Suprapubic skin (tissue), 4 donors: ENCODE results near the gene NNMT. TPM values are rescaled to one million over a fixed set of nuclear protein-coding genes. Genes with fewer than 3 reads are reported as not detected.

Experiments
- DNase-seq, 2 donors: peaks; one replicate each; pipeline ENCODE4 v3.0.0-alpha.2; 2019; ENCODE audit warnings: low spot score in 2 of 2
- H3K27ac ChIP-seq: fragments of 200-600 bp; sonication (generic); one replicate; pipeline ENCODE4 v1.5.1; 2019
- H3K27me3 ChIP-seq: fragments of 200-600 bp; sonication (generic); one replicate; pipeline ENCODE4 v1.5.1; 2019
- H3K36me3 ChIP-seq: fragments of 200-600 bp; sonication (generic); one replicate; pipeline ENCODE4 v1.5.1; 2019
- H3K4me1 ChIP-seq: fragments of 200-600 bp; sonication (generic); one replicate; pipeline ENCODE4 v1.5.1; 2019
- H3K4me3 ChIP-seq: fragments of 200-600 bp; sonication (generic); one replicate; pipeline ENCODE4 v1.5.1; 2019; ENCODE audit warnings: mild to moderate bottlenecking
- H3K9me3 ChIP-seq: fragments of 200-600 bp; sonication (generic); one replicate; pipeline ENCODE4 v1.5.1; 2019
- EP300 ChIP-seq: sonication (generic); formaldehyde crosslinking; IDR thresholded peaks from one replicate; pipeline ENCODE4 v1.6.1; 2017; ENCODE audit warnings: antibody characterized with exemption
- POLR2A ChIP-seq, 2 donors: fragments of 450-650 bp; IDR thresholded peaks; one replicate each; pipeline ENCODE4 v1.6.1; 2017; ENCODE audit warnings: antibody characterized with exemption in 2 of 2, mild to moderate bottlenecking in 2 of 2, moderate library complexity in 2 of 2
- POLR2AphosphoS5 ChIP-seq, 3 donors: sonication (generic); formaldehyde crosslinking; IDR thresholded peaks; one replicate each; pipeline ENCODE4 v1.6.1; 2017; ENCODE audit warnings: antibody characterized with exemption in 3 of 3
- WGBS: methylation state at CpG from one replicate; pipeline ENCODE4 v1.1.5; 2018; 5-methylcytosine and 5-hydroxymethylcytosine counted together
- total RNA-seq, 4 donors: library from RNA; depleted of rRNA; stranded (reverse); fragments of >200 nt; gene quantifications; one replicate each; pipeline ENCODE4 v1.1.0, GENCODE V29; 2016
- TF ChIP-seq, protein P1 (sequence below), 2 donors: fragments of 200-600 bp in 1 of 2; fragments of 450-650 bp in 1 of 2; sonication (generic) in 1 of 2; IDR thresholded peaks; one replicate each; pipeline ENCODE4 v1.5.1; 2016 to 2019; ENCODE audit warnings: antibody characterized with exemption in 2 of 2, mild to moderate bottlenecking in 1 of 2, moderate library complexity in 1 of 2

Gene NNMT
- total RNA-seq, 4 donors from 2014 or later, result 106 to 269 (median 210) TPM

DNA sequence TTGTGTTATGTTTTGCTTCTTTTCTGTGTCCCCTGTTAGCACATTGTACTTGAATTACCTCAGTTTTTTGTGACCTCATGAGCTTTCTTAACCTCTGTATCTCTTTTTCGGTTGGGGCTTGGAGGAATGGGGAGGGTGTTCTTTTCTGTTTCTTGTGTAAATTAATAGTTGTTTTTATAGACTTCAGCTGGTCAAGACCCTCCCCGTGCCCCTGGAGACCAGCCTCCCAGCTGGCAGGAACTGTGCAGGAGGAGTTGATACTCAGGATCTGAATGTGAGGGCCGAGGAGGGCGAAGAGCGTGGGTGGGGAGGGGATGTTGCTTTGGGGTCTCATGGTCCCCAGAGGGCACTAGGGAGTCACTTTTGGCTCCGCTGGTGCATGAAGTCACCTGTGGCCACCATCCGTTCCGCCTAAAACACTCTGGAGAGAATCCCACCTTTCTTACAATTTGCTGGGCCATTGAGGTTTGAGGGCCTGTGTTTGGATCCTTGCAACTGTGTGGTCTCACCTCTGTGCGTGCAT, 44.3 kb upstream of the NNMT start:
- no peak for TF ChIP-seq POLR2A (IDR thresholded peaks at IDR 0.05)
- TF ChIP-seq, protein P1, sequence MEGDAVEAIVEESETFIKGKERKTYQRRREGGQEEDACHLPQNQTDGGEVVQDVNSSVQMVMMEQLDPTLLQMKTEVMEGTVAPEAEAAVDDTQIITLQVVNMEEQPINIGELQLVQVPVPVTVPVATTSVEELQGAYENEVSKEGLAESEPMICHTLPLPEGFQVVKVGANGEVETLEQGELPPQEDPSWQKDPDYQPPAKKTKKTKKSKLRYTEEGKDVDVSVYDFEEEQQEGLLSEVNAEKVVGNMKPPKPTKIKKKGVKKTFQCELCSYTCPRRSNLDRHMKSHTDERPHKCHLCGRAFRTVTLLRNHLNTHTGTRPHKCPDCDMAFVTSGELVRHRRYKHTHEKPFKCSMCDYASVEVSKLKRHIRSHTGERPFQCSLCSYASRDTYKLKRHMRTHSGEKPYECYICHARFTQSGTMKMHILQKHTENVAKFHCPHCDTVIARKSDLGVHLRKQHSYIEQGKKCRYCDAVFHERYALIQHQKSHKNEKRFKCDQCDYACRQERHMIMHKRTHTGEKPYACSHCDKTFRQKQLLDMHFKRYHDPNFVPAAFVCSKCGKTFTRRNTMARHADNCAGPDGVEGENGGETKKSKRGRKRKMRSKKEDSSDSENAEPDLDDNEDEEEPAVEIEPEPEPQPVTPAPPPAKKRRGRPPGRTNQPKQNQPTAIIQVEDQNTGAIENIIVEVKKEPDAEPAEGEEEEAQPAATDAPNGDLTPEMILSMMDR (IDR thresholded peaks at IDR 0.05), result no peak
- TF ChIP-seq EP300, result no peak
- TF ChIP-seq POLR2AphosphoS5 (IDR thresholded peaks at IDR 0.05), result no peak
- Histone ChIP-seq H3K36me3 (peaks cover 74% of the 10 kb centered on the region), H3K27ac (no peak overlapping the region), H3K9me3 (no peaks in the 10 kb centered on the region), H3K4me3 (no peak overlapping the region), H3K4me1 (peaks cover 12% of the 10 kb centered on the region), H3K27me3 (no peaks in the 10 kb centered on the region)
- WGBS, result 93% methylated on average over 9 of the region's 9 CpGs
- no peak for DNase-seq

DNA sequence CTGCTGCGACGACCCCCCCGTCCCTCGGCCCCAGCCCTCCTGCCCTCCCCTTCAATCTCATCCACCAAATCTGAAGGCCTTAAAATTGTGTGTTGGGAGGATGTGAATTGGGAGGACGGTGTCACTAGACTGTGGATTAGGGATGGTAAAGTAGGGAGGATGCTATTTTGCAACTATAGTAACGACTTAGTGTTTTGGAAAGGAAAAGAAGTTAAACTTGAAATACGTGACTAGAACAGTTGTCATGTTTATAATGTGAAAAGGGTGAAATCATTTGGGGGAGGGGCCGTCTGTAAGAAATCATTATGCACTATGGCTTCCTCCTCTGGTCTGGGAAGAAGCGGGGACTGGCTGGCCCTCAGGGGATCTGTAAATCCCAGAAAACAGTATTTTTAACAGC, 43.4 kb upstream of the NNMT start:
- Histone ChIP-seq H3K27me3 (no peaks in the 10 kb centered on the region), H3K9me3 (no peaks in the 10 kb centered on the region), H3K27ac (no peak overlapping the region), H3K4me3 (no peak overlapping the region), H3K36me3 (peaks cover 66% of the 10 kb centered on the region), H3K4me1 (peaks cover 21% of the 10 kb centered on the region)
- no peak for TF ChIP-seq POLR2AphosphoS5 (IDR thresholded peaks at IDR 0.05)
- TF ChIP-seq, protein P1 (IDR thresholded peaks at IDR 0.05), result no peak
- TF ChIP-seq POLR2A (IDR thresholded peaks at IDR 0.05), result no peak
- no peak for TF ChIP-seq EP300
- DNase-seq, result no peak
- 56% methylated on average over 9 of the region's 9 CpGs for whole genome bisulfite sequencing

DNA sequence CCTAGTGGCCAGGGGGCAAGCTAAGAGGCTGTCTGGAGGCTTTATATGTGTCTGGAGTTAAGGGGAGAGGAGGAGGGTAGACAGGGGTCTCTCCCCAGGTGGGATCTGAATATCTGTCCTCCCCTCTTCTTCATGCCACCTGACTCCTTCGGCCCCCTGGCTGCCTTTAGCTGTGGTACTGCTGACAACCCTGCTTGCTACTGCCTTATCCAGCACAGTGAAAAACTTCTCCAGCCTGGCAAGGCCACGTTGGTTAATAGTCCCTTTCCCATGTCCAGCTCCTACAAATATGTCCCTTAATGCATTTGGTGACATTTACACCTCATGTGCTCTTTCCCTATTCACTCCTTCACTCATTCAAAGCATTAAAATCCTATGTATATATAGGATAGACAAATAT, 42.4 kb upstream of the NNMT start:
- H3K27me3 ChIP-seq, result no peaks in the 10 kb centered on the region
- H3K27ac ChIP-seq, result no peak overlapping the region
- DNase-seq, result no peak
- H3K36me3 ChIP-seq, result peaks cover 57% of the 10 kb centered on the region
- TF ChIP-seq, protein P1 (IDR thresholded peaks at IDR 0.05), result no peak
- TF ChIP-seq EP300 (no peak), POLR2AphosphoS5 (IDR thresholded peaks at IDR 0.05) (no peak), POLR2A (IDR thresholded peaks at IDR 0.05) (no peak)
- peaks cover 31% of the 10 kb centered on the region for H3K4me1 ChIP-seq
- no peak overlapping the region for H3K4me3 ChIP-seq
- no peaks in the 10 kb centered on the region for H3K9me3 ChIP-seq
- WGBS, result 72% methylated on average over 2 of the region's 2 CpGs

DNA sequence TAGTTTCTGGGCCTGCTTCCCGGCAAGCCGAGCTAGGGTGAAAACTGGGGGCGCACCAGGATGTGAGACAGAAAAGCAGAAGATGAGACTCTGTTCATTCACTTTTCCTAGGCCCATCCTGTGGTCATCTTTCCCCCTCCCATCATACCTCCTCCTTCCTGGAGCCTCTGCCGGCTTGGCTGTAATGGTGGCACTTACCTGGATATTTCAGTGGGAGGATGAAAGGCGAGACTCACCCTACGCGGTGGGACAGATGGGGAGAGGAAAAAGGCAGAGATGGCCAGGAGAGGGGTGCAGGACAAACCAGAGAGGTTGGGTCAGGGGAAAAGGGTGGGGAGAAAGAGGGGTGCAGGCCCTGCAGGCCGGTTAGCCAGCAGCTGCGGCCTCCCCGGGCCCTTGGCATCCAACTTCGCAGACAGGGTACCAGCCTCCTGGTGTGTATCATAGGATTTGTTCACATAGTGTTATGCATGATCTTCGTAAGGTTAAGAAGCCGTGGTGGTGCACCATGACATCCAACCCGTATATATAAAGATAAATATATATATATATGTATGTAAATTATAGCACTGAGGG, 41.5 kb upstream of the NNMT start:
- H3K27me3 ChIP-seq, result no peaks in the 10 kb centered on the region
- no peak overlapping the region for H3K4me3 ChIP-seq
- H3K4me1 ChIP-seq, result peaks cover 40% of the 10 kb centered on the region
- DNase-seq, result no peak
- 91% methylated on average over 14 of the region's 14 CpGs for whole genome bisulfite sequencing
- H3K9me3 ChIP-seq, result no peaks in the 10 kb centered on the region
- no peak for TF ChIP-seq POLR2AphosphoS5 (IDR thresholded peaks at IDR 0.05)
- TF ChIP-seq POLR2A (IDR thresholded peaks at IDR 0.05), result no peak
- TF ChIP-seq, protein P1 (IDR thresholded peaks at IDR 0.05), result no peak
- no peak for TF ChIP-seq EP300
- no peak overlapping the region for H3K27ac ChIP-seq
- peaks cover 52% of the 10 kb centered on the region for H3K36me3 ChIP-seq

DNA sequence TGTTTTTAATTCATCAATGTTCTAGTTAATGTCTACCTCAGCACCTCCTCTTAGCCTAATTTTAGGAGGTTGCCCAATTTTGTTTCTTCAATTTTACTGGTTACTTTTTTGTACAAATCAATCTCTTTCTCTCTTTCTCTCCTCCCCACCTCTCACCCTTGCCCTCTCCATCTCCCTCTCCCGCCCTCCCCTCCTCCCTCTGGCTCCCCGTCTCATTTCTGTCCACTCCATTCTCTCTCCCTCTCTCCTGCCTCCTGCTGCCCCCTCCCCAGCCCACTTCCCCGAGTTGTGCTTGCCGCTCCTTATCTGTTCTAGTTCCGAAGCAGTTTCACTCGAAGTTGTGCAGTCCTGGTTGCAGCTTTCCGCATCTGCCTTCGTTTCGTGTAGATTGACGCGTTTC, 40.9 kb upstream of the NNMT start:
- H3K4me1 ChIP-seq, result peaks cover 46% of the 10 kb centered on the region
- no peak overlapping the region for H3K4me3 ChIP-seq
- WGBS, result 93% methylated on average over 11 of the region's 11 CpGs
- DNase-seq, result no peak
- H3K36me3 ChIP-seq, result peaks cover 46% of the 10 kb centered on the region
- TF ChIP-seq POLR2AphosphoS5 (IDR thresholded peaks at IDR 0.05), result no peak
- TF ChIP-seq, protein P1 (IDR thresholded peaks at IDR 0.05), result no peak
- no peak for TF ChIP-seq EP300
- no peak for TF ChIP-seq POLR2A (IDR thresholded peaks at IDR 0.05)
- H3K27ac ChIP-seq, result no peak overlapping the region
- H3K9me3 ChIP-seq, result no peaks in the 10 kb centered on the region
- no peaks in the 10 kb centered on the region for H3K27me3 ChIP-seq
